Brain pericyte (primary cell): ENCODE measurements around the gene ZNF385D.

Experiments used
- DNase-seq: peaks from one replicate; pipeline ENCODE4 v3.0.0-alpha.2; 2012; ENCODE audit warnings: low read depth, low spot score

The ZNF385D gene

GRCh38 chr3:21750080-21750696, 822 bp downstream of the ZNF385D start:
- no peak for DNase-seq

- no peak for DNase-seq
Measured at GRCh38 chr3:21747966-21748555, 2.9 kb downstream of the ZNF385D start.

- no peak for DNase-seq
Measured at GRCh38 chr3:21747376-21747775, 3.6 kb downstream of the ZNF385D start.

GRCh38 chr3:21745966-21746365, 5.0 kb downstream of the ZNF385D start:
- no peak for DNase-seq

- DNase-seq, result no peak
Measured at GRCh38 chr3:21744793-21745192, 6.2 kb downstream of the ZNF385D start.

GRCh38 chr3:21738935-21739702, 11.9 kb downstream of the ZNF385D start:
- no peak for DNase-seq

GRCh38 chr3:21738283-21738682, 12.7 kb downstream of the ZNF385D start:
- no peak for DNase-seq

- no peak for DNase-seq
Measured at GRCh38 chr3:21734746-21735145, 16.3 kb downstream of the ZNF385D start.

GRCh38 chr3:21729888-21730459, 21.0 kb downstream of the ZNF385D start:
- DNase-seq, result no peak

GRCh38 chr3:21729331-21729730, 21.7 kb downstream of the ZNF385D start:
- DNase-seq, result no peak

- no peak for DNase-seq
Measured at GRCh38 chr3:21722768-21723167, 28.2 kb downstream of the ZNF385D start.

GRCh38 chr3:21722301-21722700, 28.7 kb downstream of the ZNF385D start:
- DNase-seq, result no peak

- no peak for DNase-seq
Measured at GRCh38 chr3:21718943-21719591, 31.9 kb downstream of the ZNF385D start.

GRCh38 chr3:21718161-21718765, 32.7 kb downstream of the ZNF385D start:
- DNase-seq, result no peak

GRCh38 chr3:21715662-21716061, 35.3 kb downstream of the ZNF385D start:
- DNase-seq, result no peak

GRCh38 chr3:21705769-21706168, 45.2 kb downstream of the ZNF385D start:
- no peak for DNase-seq

- DNase-seq, result no peak
Measured at GRCh38 chr3:21704796-21705195, 46.2 kb downstream of the ZNF385D start.

GRCh38 chr3:21703291-21703690, 47.7 kb downstream of the ZNF385D start:
- no peak for DNase-seq

- no peak for DNase-seq
Measured at GRCh38 chr3:21697707-21698106, 53.3 kb downstream of the ZNF385D start.

- no peak for DNase-seq
Measured at GRCh38 chr3:21694506-21694905, 56.5 kb downstream of the ZNF385D start.

- no peak for DNase-seq
Measured at GRCh38 chr3:21691036-21691435, 60.0 kb downstream of the ZNF385D start.

GRCh38 chr3:21682206-21682605, 68.8 kb downstream of the ZNF385D start:
- DNase-seq, result no peak
